DOHH2 (cell line): Measurements from ENCODE around the gene DOLK.

Source experiments
- CTCF ChIP-seq: fragments of 200-600 bp; sonication (generic); IDR thresholded peaks from one replicate; pipeline ENCODE4 v1.5.1; 2014; ENCODE audit warnings: antibody characterized with exemption, mild to moderate bottlenecking, low read depth, low read length; ENCODE audit not compliant: poor library complexity, severe bottlenecking
- EZH2phosphoT487 ChIP-seq: fragments of 200-600 bp; sonication (generic); IDR thresholded peaks from 2 replicates; pipeline ENCODE4 v1.6.1; 2017; ENCODE audit warnings: borderline replicate concordance, mild to moderate bottlenecking, antibody characterized with exemption, low read length, moderate library complexity, mixed read lengths

GRCh38 chr9:128940271-128940921 lies 7.0 kb downstream of the DOLK start:
- TF ChIP-seq CTCF (no peak), EZH2phosphoT487 (no peak)
